ENCODE measurements around the gene ARFGAP2. TPM values are rescaled to one million over a fixed set of nuclear protein-coding genes. Genes with fewer than 3 reads are reported as not detected.

The ARFGAP2 gene
- total RNA-seq, 1 donor from 2014 or later: 111 TPM

- intact Hi-C loops (cut with micrococcal nuclease): no loop called here
Measured at GRCh38 chr11:47148903-47149531, 27.7 kb downstream of the ARFGAP2 start.

GRCh38 chr11:47148270-47148669, 28.4 kb downstream of the ARFGAP2 start:
- Mint-ChIP-seq H3K27ac (no peak overlapping the region), H3K27me3 (ENCODE audit: insufficient read depth) (peaks cover 3% of the 10 kb centered on the region), H3K4me1 (ENCODE audit: low read depth) (peaks cover 4% of the 10 kb centered on the region), H3K9me3 (no peaks in the 10 kb centered on the region), H3K4me3 (no peak overlapping the region), H3K36me3 (ENCODE audit: low read depth) (no peaks in the 10 kb centered on the region)
- no peak for DNase-seq (ENCODE audit: low spot score)
- intact Hi-C loops (cut with micrococcal nuclease): no loop called here

More at GRCh38 chr11:47148903-47149531, 27.7 kb downstream of the ARFGAP2 start:
- H3K36me3 Mint-ChIP-seq (ENCODE audit: low read depth): no peaks in the 10 kb centered on the region
- peaks cover 3% of the 10 kb centered on the region for H3K27me3 Mint-ChIP-seq (ENCODE audit: insufficient read depth)
- no peak for DNase-seq (ENCODE audit: low spot score)
- no peak overlapping the region for H3K4me3 Mint-ChIP-seq
- H3K4me1 Mint-ChIP-seq (ENCODE audit: low read depth): peaks cover 8% of the 10 kb centered on the region
- no peaks in the 10 kb centered on the region for H3K9me3 Mint-ChIP-seq
- H3K27ac Mint-ChIP-seq: no peak overlapping the region

DNA sequence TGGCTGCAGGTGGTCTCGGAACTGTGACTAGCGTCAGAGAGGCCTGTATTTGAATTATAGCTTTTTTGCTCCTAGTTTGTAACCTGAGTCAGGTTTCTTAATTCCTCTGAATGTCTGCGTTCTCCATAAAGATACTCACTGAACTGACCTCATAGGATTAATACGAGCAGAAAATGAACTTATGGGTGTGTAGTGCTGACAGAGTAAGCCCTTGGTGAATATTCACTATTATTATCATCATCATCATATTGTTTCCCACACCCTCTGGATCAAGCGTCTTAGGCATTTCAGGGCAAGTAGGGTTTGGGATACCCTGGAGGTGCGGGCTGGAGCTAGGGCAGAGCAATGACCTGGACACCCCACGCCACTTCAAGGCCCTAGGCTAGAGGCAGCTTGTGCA, 29.0 kb downstream of the ARFGAP2 start:
- no peak overlapping the region for H3K4me3 Mint-ChIP-seq
- H3K36me3 Mint-ChIP-seq (ENCODE audit: low read depth): no peaks in the 10 kb centered on the region
- H3K27me3 Mint-ChIP-seq (ENCODE audit: insufficient read depth): peaks cover 3% of the 10 kb centered on the region
- no peak for DNase-seq (ENCODE audit: low spot score)
- H3K9me3 Mint-ChIP-seq: no peaks in the 10 kb centered on the region
- intact Hi-C loops (cut with micrococcal nuclease): no loop called here
- H3K4me1 Mint-ChIP-seq (ENCODE audit: low read depth): no peaks in the 10 kb centered on the region
- H3K27ac Mint-ChIP-seq: no peak overlapping the region

DNA sequence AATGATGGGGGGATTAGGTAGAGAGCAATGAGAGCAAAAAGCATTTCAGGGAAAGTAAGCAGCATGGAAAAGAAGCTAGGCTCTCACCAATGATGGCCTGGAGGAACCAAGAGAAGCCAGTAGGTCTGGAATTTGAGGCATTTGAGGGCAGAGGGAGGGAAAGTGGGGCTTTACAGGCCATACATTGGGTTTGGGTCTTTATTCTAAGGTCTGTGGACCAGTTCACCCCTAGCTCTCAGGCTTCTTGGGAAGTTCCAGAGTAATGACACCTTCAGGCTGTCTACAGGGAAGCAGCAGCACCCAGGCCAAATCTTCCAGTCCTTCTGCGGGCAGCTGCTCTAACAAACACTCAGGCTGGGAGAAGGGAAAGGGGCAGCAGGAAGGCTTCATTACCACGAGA, 29.4 kb downstream of the ARFGAP2 start:
- H3K9me3 Mint-ChIP-seq: no peaks in the 10 kb centered on the region
- H3K4me1 Mint-ChIP-seq (ENCODE audit: low read depth): no peaks in the 10 kb centered on the region
- no peaks in the 10 kb centered on the region for H3K36me3 Mint-ChIP-seq (ENCODE audit: low read depth)
- peaks cover 3% of the 10 kb centered on the region for H3K27me3 Mint-ChIP-seq (ENCODE audit: insufficient read depth)
- DNase-seq (ENCODE audit: low spot score): no peak
- H3K4me3 Mint-ChIP-seq: no peak overlapping the region
- no peak overlapping the region for H3K27ac Mint-ChIP-seq
- intact Hi-C loops (cut with micrococcal nuclease): no loop called here

- no peak for DNase-seq (ENCODE audit: low spot score)
- Mint-ChIP-seq H3K27me3 (ENCODE audit: insufficient read depth) (no peaks in the 10 kb centered on the region), H3K4me1 (ENCODE audit: low read depth) (no peaks in the 10 kb centered on the region), H3K9me3 (no peaks in the 10 kb centered on the region), H3K36me3 (ENCODE audit: low read depth) (no peaks in the 10 kb centered on the region), H3K27ac (no peak overlapping the region), H3K4me3 (no peak overlapping the region)
- intact Hi-C loops (cut with micrococcal nuclease): no loop called here
Measured at GRCh38 chr11:47144541-47144940, 32.1 kb downstream of the ARFGAP2 start.

DNA sequence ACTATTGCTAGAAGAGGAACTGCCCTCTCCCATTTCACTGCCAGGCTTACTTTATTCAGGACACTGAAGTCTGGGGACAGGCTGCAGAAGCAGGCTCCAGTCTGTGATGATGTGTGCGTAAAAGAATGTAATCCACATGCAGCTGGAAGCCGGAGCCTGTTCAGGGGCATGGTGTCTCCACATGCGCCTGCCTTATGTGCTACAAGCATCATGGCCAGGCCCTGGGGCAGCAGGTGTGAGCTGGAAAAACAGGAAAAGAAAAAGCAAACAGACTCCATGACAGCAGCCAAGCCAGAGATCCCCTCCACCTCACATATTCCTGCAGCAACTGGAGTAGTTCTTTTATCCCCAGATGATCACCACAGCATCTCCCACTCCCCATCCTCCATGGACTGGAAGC, 33.4 kb downstream of the ARFGAP2 start:
- peaks cover 5% of the 10 kb centered on the region for H3K4me1 Mint-ChIP-seq (ENCODE audit: low read depth)
- H3K4me3 Mint-ChIP-seq: no peak overlapping the region
- no peak for DNase-seq (ENCODE audit: low spot score)
- no peak overlapping the region for H3K27ac Mint-ChIP-seq
- no peaks in the 10 kb centered on the region for H3K27me3 Mint-ChIP-seq (ENCODE audit: insufficient read depth)
- peaks cover 2% of the 10 kb centered on the region for H3K36me3 Mint-ChIP-seq (ENCODE audit: low read depth)
- intact Hi-C loops (cut with micrococcal nuclease): no loop called here
- H3K9me3 Mint-ChIP-seq: no peaks in the 10 kb centered on the region

DNA sequence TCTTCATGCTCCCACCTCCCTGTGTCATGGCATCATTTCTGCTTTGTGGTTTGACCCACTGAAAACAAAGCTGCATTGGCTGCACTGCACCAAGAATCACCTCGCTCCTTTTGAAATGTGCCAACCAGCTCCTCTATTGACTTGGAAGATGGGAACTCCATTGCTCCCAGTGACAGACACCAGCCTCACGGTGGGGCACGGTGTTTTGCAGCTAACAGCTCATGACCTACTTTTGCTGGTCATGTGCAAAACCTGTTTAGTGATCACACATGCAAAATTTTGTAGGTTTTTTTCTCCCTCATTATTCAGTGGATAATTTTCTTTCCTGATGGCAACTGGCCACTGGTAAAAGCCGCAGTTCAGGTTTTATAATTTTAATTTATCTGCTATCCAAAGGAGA, 36.8 kb downstream of the ARFGAP2 start:
- peaks cover 5% of the 10 kb centered on the region for H3K4me1 Mint-ChIP-seq (ENCODE audit: low read depth)
- H3K9me3 Mint-ChIP-seq: no peaks in the 10 kb centered on the region
- H3K27me3 Mint-ChIP-seq (ENCODE audit: insufficient read depth): no peaks in the 10 kb centered on the region
- no peak overlapping the region for H3K4me3 Mint-ChIP-seq
- H3K27ac Mint-ChIP-seq: no peak overlapping the region
- intact Hi-C loops (cut with micrococcal nuclease): no loop called here
- DNase-seq (ENCODE audit: low spot score): no peak
- peaks cover 2% of the 10 kb centered on the region for H3K36me3 Mint-ChIP-seq (ENCODE audit: low read depth)

DNA sequence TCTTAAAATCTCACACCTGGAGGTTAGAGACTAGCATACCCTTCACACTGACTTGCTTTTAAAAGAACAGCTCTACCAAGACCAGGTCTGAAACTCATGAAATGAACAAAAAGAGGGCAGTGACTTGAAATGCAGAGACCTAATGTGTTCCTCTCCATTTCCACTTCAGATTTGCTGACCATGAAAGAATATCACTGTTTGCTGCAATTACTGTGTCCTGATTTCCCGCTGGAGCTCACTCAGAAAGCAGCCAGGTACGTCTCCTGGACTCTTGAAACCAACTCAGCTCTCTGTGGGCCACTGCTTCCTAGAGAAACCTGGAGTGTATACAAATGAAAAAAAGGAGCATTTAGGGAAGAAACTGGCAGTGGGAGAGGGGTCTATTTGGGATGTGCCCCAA, 39.2 kb downstream of the ARFGAP2 start:
- no peak for DNase-seq (ENCODE audit: low spot score)
- Mint-ChIP-seq H3K27me3 (ENCODE audit: insufficient read depth) (peaks cover 2% of the 10 kb centered on the region), H3K4me1 (ENCODE audit: low read depth) (peaks cover 5% of the 10 kb centered on the region), H3K36me3 (ENCODE audit: low read depth) (peaks cover 2% of the 10 kb centered on the region), H3K27ac (no peak overlapping the region), H3K4me3 (no peak overlapping the region), H3K9me3 (no peaks in the 10 kb centered on the region)
- intact Hi-C loops (cut with micrococcal nuclease): no loop called here

GRCh38 chr11:47136921-47137320, 39.8 kb downstream of the ARFGAP2 start:
- no peak overlapping the region for H3K4me3 Mint-ChIP-seq
- peaks cover 2% of the 10 kb centered on the region for H3K36me3 Mint-ChIP-seq (ENCODE audit: low read depth)
- DNase-seq (ENCODE audit: low spot score): no peak
- H3K4me1 Mint-ChIP-seq (ENCODE audit: low read depth): peaks cover 5% of the 10 kb centered on the region
- no peaks in the 10 kb centered on the region for H3K9me3 Mint-ChIP-seq
- intact Hi-C loops (cut with micrococcal nuclease): no loop called here
- H3K27me3 Mint-ChIP-seq (ENCODE audit: insufficient read depth): peaks cover 2% of the 10 kb centered on the region
- H3K27ac Mint-ChIP-seq: no peak overlapping the region

DNA sequence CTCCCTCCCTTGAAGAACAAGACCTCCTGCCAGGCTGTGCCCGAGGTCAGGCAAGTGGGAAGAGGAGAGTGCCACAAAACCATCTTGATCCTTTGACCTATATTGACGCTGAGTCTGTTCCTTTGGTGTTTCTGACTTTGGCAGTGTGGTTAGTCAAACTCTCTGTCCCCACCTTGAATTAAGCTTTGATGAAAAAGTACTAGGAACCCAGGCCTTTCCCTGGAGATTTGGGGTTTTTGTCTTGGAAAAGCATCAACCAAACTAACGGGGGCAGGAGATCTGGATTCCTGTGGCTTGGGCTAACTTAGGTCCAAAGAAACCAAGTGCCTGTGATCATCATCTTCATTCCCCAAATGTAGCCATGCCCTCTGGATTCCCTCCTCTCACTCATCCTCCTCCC, 40.4 kb downstream of the ARFGAP2 start:
- intact Hi-C loops (cut with micrococcal nuclease): no loop called here
- no peak for DNase-seq (ENCODE audit: low spot score)
- Mint-ChIP-seq H3K27me3 (ENCODE audit: insufficient read depth) (peaks cover 2% of the 10 kb centered on the region), H3K4me3 (no peak overlapping the region), H3K27ac (no peak overlapping the region), H3K4me1 (ENCODE audit: low read depth) (peaks cover 5% of the 10 kb centered on the region), H3K9me3 (no peaks in the 10 kb centered on the region), H3K36me3 (ENCODE audit: low read depth) (peaks cover 2% of the 10 kb centered on the region)

GRCh38 chr11:47132981-47133380, 43.7 kb downstream of the ARFGAP2 start:
- no peaks in the 10 kb centered on the region for H3K4me1 Mint-ChIP-seq (ENCODE audit: low read depth)
- no peaks in the 10 kb centered on the region for H3K9me3 Mint-ChIP-seq
- no peaks in the 10 kb centered on the region for H3K36me3 Mint-ChIP-seq (ENCODE audit: low read depth)
- H3K27me3 Mint-ChIP-seq (ENCODE audit: insufficient read depth): peaks cover 4% of the 10 kb centered on the region
- no peak overlapping the region for H3K4me3 Mint-ChIP-seq
- no peak overlapping the region for H3K27ac Mint-ChIP-seq
- intact Hi-C loops (cut with micrococcal nuclease): no loop called here
- no peak for DNase-seq (ENCODE audit: low spot score)

DNA sequence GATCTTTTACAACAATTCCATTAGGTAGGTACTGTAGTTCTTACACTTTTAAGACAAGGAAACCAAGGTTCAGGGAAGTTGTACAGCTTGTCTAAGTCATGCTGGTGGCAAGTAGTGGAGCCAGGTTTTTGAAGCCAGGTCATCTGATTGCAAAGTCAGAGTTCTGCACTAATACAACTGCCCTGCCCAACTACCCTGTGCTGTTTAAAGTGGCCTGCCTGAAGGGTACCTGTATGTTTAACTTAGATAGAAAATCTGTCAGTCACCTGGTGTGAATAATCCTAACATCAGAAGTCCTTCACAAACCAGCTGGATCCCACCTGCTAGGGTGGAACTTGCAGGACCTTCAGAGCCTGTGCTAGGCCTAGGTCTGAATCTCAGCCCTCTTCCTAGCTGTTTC, 44.2 kb downstream of the ARFGAP2 start:
- Mint-ChIP-seq H3K4me3 (no peak overlapping the region), H3K36me3 (ENCODE audit: low read depth) (no peaks in the 10 kb centered on the region), H3K4me1 (ENCODE audit: low read depth) (no peaks in the 10 kb centered on the region), H3K27me3 (ENCODE audit: insufficient read depth) (peaks cover 4% of the 10 kb centered on the region), H3K9me3 (no peaks in the 10 kb centered on the region), H3K27ac (no peak overlapping the region)
- intact Hi-C loops (cut with micrococcal nuclease): no loop called here
- DNase-seq (ENCODE audit: low spot score): no peak

- no peak for DNase-seq (ENCODE audit: low spot score)
- intact Hi-C loops (cut with micrococcal nuclease): no loop called here
- no peaks in the 10 kb centered on the region for H3K4me1 Mint-ChIP-seq (ENCODE audit: low read depth)
- no peaks in the 10 kb centered on the region for H3K9me3 Mint-ChIP-seq
- no peak overlapping the region for H3K27ac Mint-ChIP-seq
- H3K27me3 Mint-ChIP-seq (ENCODE audit: insufficient read depth): peaks cover 4% of the 10 kb centered on the region
- no peaks in the 10 kb centered on the region for H3K36me3 Mint-ChIP-seq (ENCODE audit: low read depth)
- H3K4me3 Mint-ChIP-seq: no peak overlapping the region
Measured at GRCh38 chr11:47131136-47131535, 45.5 kb downstream of the ARFGAP2 start.

DNA sequence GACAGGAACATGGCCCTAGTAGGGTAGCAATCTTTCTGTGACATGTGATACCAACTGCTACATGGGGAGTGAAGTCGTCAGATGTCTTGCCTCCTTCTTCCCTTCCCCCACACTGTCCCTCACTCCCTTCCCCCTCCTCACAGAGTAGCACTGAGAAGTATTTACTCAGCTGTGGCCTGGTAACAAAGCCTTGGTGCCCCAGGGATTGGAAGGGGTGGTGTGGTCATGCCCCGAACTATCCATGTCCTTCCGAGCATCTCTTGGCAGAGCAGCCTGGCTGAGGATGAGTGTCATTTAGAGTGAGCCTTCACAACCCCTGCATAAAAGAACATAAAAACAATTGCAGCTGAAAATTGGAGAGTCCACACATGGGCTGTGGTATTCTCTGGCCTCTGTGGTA, 46.1 kb downstream of the ARFGAP2 start:
- H3K4me1 Mint-ChIP-seq (ENCODE audit: low read depth): no peaks in the 10 kb centered on the region
- H3K27me3 Mint-ChIP-seq (ENCODE audit: insufficient read depth): peaks cover 4% of the 10 kb centered on the region
- H3K36me3 Mint-ChIP-seq (ENCODE audit: low read depth): no peaks in the 10 kb centered on the region
- H3K27ac Mint-ChIP-seq: no peak overlapping the region
- no peak for DNase-seq (ENCODE audit: low spot score)
- intact Hi-C loops (cut with micrococcal nuclease): no loop called here
- H3K9me3 Mint-ChIP-seq: no peaks in the 10 kb centered on the region
- no peak overlapping the region for H3K4me3 Mint-ChIP-seq
